GM19043 (cell line): ENCODE measurements around the gene CANT1.

ENCODE experiments used
- ATAC-seq: cut with Tn5 transposase; IDR thresholded peaks from one replicate; pipeline ENCODE4 v1.9.1; 2021; ENCODE audit warnings: low read depth; ENCODE audit not compliant: unreplicated experiment

The CANT1 gene

GRCh38 chr17:78998311-78999055 is 11.1 kb downstream of the CANT1 start:
- ATAC-seq, result no peak

- ATAC-seq, result no peak
Observed at GRCh38 chr17:78997881-78998280, 11.7 kb downstream of the CANT1 start.

GRCh38 chr17:78997231-78997741 is 12.3 kb downstream of the CANT1 start:
- no peak for ATAC-seq

GRCh38 chr17:78996781-78997201 is 12.8 kb downstream of the CANT1 start:
- no peak for ATAC-seq

- ATAC-seq, result no peak
Observed at GRCh38 chr17:78995761-78996451, 13.7 kb downstream of the CANT1 start.

- no peak for ATAC-seq
Observed at GRCh38 chr17:78995022-78995760, 14.4 kb downstream of the CANT1 start.

GRCh38 chr17:78993981-78994671 is 15.4 kb downstream of the CANT1 start:
- ATAC-seq, result no peak

GRCh38 chr17:78993241-78993956 is 16.2 kb downstream of the CANT1 start:
- no peak for ATAC-seq

- no peak for ATAC-seq
Observed at GRCh38 chr17:78992542-78993212, 16.9 kb downstream of the CANT1 start.

GRCh38 chr17:78991906-78992532 is 17.5 kb downstream of the CANT1 start:
- no peak for ATAC-seq

GRCh38 chr17:78991017-78991738 is 18.4 kb downstream of the CANT1 start:
- no peak for ATAC-seq

- ATAC-seq, result no peak
Observed at GRCh38 chr17:78990349-78991016, 19.1 kb downstream of the CANT1 start.

GRCh38 chr17:78988152-78988551 is 21.4 kb downstream of the CANT1 start:
- no peak for ATAC-seq

GRCh38 chr17:78986649-78987328 is 22.8 kb downstream of the CANT1 start:
- no peak for ATAC-seq

- ATAC-seq, result no peak
Observed at GRCh38 chr17:78986048-78986648, 23.4 kb downstream of the CANT1 start.

GRCh38 chr17:78985395-78985794 is 24.2 kb downstream of the CANT1 start:
- ATAC-seq, result no peak
